Measurements from ENCODE around the gene AKAP13.

Gene AKAP13

GRCh38 chr15:85426481-85426880 is 46.1 kb downstream of the AKAP13 start:
- TF ChIP-seq HOXD13 (CRISPR knock-in tag; IDR thresholded peaks at IDR 0.05; ENCODE audit: borderline replicate concordance) = no peak
- no peak for TF ChIP-seq ZNF548 (tag by site-specific recombination; IDR thresholded peaks at IDR 0.05)
- no peak for TF ChIP-seq ZNF558 (tag by site-specific recombination; IDR thresholded peaks at IDR 0.05)
- TF ChIP-seq ZNF830 (tag by site-specific recombination; IDR thresholded peaks at IDR 0.05; ENCODE audit: low read depth) = no peak
- TF ChIP-seq ZNF837 (tag by site-specific recombination; IDR thresholded peaks at IDR 0.05) = no peak
- no peak for TF ChIP-seq SCRT2 (tag by site-specific recombination; IDR thresholded peaks at IDR 0.05)
- no peak for TF ChIP-seq ZNF391 (tag by site-specific recombination; IDR thresholded peaks at IDR 0.05; ENCODE audit: borderline replicate concordance, low read depth)
- no peak for TF ChIP-seq BCL6B (tag by site-specific recombination; IDR thresholded peaks at IDR 0.05)
- no peak for TF ChIP-seq PRDM4 (tag by site-specific recombination; IDR thresholded peaks at IDR 0.05)
- no peak for TF ChIP-seq ZNF394 (tag by site-specific recombination; IDR thresholded peaks at IDR 0.05; ENCODE audit: borderline replicate concordance)
- TF ChIP-seq ZNF221 (tag by site-specific recombination; IDR thresholded peaks at IDR 0.05; ENCODE audit: borderline replicate concordance) = no peak
- TF ChIP-seq ZNF433 (tag by site-specific recombination; IDR thresholded peaks at IDR 0.05; ENCODE audit: low read depth) = no peak
- TF ChIP-seq ZNF610 (tag by site-specific recombination; IDR thresholded peaks at IDR 0.05; ENCODE audit: borderline replicate concordance) = no peak
- H3K27ac ChIP-seq (ENCODE audit: extremely low read depth, low read depth, low read length) = no peak overlapping the region
- peaks cover 20% of the 10 kb centered on the region for H3K4me1 ChIP-seq (ENCODE audit: control insufficient read depth, insufficient read depth, low read length)
- POLR2A ChIA-PET = no interaction called here
- H3K9me3 ChIP-seq (ENCODE audit: control insufficient read depth, insufficient read depth, low read depth, low read length) = no peaks in the 10 kb centered on the region
- CTCF ChIA-PET = no interaction called here
- no peaks in the 10 kb centered on the region for H3K36me3 ChIP-seq (ENCODE audit: control insufficient read depth in 2 of 2, insufficient read depth in 1 of 2, low read length in 2 of 2)
- H3K4me3 ChIP-seq (ENCODE audit: low read depth, low read length) = no peak overlapping the region

- TF ChIP-seq ZNF175 (tag by site-specific recombination; IDR thresholded peaks at IDR 0.05) (no peak), ZNF341 (tag by site-specific recombination; IDR thresholded peaks at IDR 0.05; ENCODE audit: low read depth) (no peak), PRDM10 (tag by site-specific recombination; IDR thresholded peaks at IDR 0.05) (no peak), ZNF26 (tag by site-specific recombination; IDR thresholded peaks at IDR 0.05) (no peak), ZNF707 (tag by site-specific recombination; IDR thresholded peaks at IDR 0.05) (no peak), ZNF513 (tag by site-specific recombination; IDR thresholded peaks at IDR 0.05) (no peak), ZNF624 (tag by site-specific recombination; IDR thresholded peaks at IDR 0.05) (no peak), GLIS2 (tag by site-specific recombination; IDR thresholded peaks at IDR 0.05) (no peak), ZNF174 (tag by site-specific recombination; IDR thresholded peaks at IDR 0.05) (no peak), ZIC2 (tag by site-specific recombination; IDR thresholded peaks at IDR 0.05) (no peak)
- POLR2A ChIA-PET = no interaction called here
- Histone ChIP-seq H3K36me3 (ENCODE audit: control insufficient read depth in 2 of 2, insufficient read depth in 1 of 2, low read length in 2 of 2) (no peaks in the 10 kb centered on the region), H3K27ac (ENCODE audit: extremely low read depth, low read depth, low read length) (no peak overlapping the region), H3K4me3 (ENCODE audit: low read depth, low read length) (no peak overlapping the region), H3K4me1 (ENCODE audit: control insufficient read depth, insufficient read depth, low read length) (peaks cover 23% of the 10 kb centered on the region), H3K9me3 (ENCODE audit: control insufficient read depth, insufficient read depth, low read depth, low read length) (no peaks in the 10 kb centered on the region)
- CTCF ChIA-PET = interaction anchor here (1.5 kb wide), 1 partner anchor 15 kb away, joined by 4 read pairs; no protein-coding TSS in a partner anchor
Measured at GRCh38 chr15:85427286-85428028, 47.1 kb downstream of the AKAP13 start.

Measured in HEK293 (cell line).